NCI-H2227 (cell line): ENCODE data around the gene IPO11.
"Not testable (repeated sequence)": the region's sequence is repeated elsewhere in the genome, so short reads cannot be mapped to it uniquely, and the experiment has no call there.

ENCODE experiments used
- DNase-seq: peaks from one replicate; lab custom pipeline; 2025; ENCODE audit not compliant: unreplicated experiment; lab: John Stamatoyannopoulos, UW

The IPO11 gene

DNA sequence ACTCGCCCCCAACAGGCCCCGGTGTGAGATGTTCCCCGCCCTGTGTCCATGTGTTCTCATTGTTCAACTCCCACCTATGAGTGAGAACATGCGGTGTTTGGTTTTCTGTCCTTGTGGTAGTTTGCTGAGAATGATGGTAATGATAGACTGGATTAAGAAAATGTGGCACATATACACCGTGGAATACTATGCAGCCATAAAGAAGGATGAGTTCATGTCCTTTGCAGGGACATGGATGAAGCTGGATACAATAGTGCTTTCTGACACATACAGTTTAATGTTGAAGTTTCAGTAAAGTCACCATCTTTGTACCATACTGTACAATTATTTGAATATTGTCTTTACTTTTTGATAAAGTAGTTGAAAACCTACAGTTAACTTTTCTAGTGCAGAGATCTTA, 96.2 kb downstream of the IPO11 start:
- DNase-seq, result not testable (repeated sequence)

DNA sequence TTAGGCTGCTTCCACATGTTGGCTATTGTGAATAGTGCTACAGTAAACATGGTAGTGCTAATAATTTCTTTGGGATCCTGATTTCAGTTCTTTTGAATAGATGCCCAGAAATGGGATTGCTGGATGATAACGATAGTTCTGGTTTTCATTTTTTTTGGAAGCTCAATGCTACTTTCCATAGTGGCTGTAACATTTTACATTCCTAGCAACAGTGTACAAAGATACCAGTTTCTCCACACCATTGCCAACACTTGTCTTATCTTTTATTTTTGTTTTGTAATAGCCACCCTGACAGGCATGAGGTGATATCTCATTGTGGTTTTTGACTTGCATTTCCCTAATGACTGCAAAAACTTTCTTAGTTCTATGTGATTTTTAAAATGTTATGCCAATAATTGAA, 97.2 kb downstream of the IPO11 start:
- DNase-seq, result no peak

DNA sequence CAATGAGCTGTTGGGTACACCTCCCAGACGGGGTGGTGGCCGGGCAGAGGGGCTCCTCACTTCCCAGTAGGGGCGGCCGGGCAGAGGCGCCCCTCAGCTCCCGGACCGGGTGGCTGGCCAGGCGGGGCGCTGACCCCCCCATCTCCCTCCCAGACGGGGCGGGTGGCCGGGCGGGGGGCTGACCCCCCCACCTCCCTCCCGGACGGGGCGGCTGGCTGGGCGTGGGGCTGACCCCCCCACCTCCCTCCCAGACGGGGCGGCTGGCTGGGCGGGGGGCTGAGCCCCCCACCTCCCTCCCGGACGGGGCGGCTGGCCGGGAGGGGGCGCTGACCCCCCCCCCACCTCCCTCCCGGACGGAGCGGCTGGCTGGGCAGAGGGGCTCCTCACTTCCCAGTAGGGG, 100.5 kb downstream of the IPO11 start:
- not testable (repeated sequence) for DNase-seq

DNA sequence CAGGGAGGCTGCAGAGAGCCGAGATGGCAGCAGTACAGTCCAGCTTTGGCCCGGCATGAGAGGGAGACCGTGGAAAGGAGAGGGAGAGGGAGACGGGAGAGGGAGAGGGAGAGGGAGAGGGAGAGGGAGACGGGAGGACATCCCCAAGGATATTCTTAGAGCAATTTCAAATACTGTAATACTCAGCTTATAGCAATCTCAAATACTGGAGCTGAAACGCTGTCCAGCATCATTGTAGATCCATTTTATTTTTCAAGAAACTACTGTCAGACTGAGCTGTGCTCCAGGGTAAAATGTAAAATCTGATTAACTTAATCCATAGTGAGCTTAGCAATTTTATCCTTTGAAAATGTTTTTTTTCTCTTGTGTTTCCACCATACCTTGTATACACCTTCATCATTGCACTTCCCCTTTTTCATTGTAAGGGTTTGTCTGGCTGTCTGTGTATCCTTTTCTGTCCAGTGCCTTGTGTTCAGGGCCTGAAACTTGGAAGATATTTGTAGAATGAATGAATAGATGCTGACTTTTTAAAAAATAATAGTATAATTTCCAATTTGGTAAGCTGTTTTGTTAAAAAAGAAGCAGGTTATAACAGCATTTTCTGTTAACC, 102.1 kb downstream of the IPO11 start:
- DNase-seq, result no peak

DNA sequence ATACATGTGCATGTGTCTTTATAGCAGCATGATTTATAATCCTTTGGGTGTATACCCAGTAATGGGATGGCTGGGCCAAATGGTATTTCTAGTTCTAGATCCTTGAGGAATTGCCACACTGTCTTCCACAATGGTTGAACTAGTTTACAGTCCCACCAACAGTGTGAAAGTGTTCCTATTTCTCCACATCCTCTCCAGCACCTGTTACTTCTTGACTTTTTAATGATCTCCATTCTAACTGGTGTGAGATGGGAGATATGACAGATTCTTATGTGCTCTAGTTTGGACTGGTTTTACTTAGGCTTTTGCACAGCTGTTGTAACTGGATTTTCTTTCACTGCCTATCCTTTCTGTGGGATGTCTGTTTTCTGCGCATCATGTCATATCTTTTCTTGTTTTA, 108.2 kb downstream of the IPO11 start:
- not testable (repeated sequence) for DNase-seq

DNA sequence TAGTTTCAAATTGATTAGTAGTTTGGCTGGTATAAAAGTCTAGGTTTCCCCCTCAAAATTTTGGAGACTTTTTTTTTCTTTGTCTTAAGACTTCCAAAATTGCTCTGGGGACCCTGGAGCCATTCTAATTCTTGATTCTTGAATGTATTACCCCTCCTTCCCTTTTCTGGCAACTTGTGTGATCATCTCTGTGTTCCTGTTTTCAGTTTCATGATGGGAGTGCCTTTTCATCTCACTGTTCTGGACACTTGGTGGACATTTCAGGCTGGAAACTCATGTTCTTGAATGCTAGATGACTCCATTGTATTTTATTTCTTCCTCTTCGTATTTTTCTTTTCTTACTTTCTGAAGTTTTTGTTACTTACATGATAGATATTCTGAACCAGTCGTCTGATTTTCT, 108.8 kb downstream of the IPO11 start:
- no peak for DNase-seq

DNA sequence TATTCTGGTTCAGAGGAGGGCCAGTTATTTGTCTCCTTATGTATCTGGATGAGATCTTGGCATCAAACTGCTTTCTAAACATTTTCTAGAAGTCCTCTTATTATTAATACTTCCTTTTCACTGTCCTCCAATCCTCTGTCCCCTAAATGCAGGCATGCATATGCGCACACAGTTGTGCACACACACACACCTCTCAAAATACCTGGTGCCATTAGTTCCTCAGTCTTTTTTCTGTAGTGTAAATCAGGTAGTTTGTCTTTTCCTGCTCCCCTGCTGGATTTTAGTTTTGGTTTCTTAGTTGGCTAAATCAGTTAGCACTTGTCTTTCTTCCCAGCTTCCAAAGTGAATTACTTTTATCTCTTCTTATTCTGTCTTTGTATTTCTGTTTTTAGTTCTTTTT, 110.2 kb downstream of the IPO11 start:
- no peak for DNase-seq

DNA sequence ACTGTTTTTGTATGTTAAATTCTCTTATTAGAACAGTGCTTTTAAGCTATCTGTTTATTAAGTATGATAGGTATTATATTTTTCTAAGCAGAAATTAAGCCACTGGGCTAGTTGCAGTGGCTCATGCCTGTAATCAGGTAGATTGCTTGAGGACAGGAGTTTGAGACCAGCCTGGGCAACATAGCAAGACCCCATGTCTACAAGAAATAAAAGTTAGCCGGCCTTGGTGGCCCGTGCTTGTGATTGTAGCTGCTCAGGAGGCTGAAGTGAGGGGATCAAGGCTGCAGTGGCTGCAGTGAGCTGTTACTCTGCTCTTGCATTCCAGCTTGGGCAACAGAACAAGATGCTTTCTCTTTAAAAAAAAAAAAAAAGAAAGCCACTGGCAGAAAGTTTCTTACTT, 121.0 kb downstream of the IPO11 start:
- no peak for DNase-seq

DNA sequence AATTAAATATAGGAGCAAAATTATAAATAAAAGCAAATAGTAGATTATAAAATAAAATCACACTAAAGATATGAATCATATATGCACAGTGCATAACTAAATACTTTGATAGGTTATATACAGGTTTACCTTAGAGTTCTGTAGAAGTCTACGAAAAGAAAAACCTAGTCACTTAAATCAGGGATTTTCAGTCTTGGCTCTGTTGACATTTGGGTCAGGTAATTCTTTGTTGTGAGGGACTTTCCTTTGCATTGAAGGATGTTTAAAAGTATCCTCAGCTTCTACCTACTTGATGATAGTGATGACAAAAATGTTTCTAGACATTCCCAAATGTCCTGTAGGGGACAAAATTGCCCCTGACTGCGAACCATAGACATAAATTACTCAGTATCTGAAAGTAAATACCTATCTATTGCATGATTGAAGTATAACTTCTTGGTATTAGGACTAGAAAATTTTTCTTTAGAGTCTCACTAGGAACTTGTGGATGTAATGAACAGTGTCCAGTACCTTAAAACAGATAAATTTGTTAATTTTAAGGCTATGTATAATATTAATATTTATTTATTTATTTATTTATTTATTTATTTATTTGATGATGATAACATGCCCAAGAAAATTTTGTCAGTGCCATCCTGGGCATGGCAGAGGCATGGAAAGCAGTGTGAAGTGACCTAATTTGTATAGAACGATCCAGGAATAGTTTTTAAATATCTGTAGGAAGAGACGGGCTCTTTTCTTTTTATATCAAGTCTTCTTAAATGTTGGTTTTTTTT, 122.1 kb downstream of the IPO11 start:
- DNase-seq, result no peak

DNA sequence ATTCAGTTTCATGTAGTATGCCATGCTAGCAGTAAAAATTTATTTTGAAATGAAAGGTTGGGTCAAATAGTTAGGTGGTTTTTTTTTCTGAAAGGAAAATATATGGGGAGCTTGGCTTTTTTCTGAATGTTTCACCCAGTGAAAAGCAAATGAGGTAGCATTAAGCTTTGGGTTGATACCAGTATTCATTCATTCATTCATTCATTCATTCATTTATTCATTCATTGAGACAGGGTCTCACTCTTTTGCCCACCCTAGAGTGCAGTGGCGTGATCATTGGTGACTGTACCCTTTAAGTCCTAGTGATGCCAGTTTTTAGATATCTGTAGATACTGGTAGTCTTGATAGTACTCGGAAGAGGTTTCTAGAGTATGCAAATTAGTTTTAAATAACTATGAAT, 123.7 kb downstream of the IPO11 start:
- DNase-seq, result no peak

DNA sequence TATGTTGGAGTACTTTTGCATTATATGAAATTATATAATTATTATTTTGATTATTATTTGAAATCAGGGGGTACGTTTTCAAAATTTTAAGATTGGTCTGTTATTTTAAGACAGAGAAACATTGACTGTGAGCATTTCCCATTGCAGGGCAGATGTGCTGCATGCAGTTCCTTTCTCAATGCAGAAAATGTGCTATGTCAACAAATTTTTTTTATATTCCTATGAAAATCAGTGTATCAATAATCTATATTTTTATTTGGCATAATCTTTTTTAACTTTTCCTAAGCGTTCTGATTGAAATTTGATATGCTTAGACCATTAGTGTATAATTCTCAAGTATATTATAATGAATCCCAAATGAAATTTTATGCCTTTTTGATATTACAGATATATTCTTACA, 124.2 kb downstream of the IPO11 start:
- no peak for DNase-seq

DNA sequence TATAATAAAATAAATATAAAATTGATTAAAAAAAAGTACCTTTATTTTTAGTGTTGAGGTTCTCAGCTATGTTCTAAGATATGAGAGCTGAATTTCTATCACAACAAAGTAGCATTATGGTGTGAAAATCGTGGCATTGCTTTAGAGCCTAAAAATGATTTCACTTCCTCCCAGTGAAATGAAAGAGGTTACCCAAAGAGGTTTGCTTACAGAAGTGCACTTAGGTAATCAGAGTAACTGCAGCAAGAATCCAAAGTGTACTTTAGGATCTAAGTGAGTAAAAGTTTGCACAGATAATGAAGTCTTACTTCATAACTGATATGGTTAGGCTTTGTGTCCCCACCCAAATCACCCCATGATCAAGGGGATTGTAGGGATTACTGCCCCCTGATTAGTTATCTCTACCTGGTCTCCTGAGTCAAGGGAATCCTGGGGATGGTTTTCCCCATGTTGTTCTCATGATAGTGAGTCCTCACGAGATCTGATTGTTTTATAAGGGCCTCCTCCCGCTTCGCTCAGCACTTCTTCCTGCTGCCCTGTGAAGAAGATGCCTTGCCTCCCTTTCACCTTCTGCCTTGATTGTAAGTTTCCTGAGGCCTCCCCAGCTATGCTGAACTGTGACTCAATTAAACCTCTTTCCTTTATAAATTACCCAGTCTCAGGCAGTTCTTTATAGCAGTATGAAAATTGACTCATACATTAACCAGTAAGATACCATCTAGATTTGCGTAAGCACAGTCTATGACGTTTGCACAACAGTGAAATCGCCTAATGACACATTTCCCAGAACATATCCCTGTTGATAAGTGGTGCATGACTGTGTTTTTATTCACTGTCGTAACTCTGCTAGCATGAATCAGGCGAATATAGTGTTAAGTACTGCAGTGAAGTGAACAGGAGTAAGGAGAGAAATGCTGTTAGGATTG, 125.7 kb downstream of the IPO11 start:
- no peak for DNase-seq

DNA sequence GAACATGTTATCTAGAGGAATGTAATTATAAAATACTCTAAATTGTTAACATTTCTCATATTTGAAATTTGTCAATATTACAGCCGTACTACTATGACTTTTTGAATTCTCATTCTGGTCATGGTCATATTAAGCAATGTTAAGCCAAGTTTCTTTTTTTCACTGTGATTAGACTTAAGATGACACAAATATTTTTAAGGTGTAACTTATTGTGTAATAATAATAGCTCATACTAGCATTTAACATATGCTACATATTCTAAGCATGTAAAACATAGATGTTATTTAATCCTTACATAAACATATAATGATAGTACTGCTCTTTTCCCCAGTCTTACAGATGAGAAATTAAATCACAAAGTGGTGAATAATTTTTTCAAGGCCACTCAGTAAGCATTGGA, 130.2 kb downstream of the IPO11 start:
- no peak for DNase-seq

DNA sequence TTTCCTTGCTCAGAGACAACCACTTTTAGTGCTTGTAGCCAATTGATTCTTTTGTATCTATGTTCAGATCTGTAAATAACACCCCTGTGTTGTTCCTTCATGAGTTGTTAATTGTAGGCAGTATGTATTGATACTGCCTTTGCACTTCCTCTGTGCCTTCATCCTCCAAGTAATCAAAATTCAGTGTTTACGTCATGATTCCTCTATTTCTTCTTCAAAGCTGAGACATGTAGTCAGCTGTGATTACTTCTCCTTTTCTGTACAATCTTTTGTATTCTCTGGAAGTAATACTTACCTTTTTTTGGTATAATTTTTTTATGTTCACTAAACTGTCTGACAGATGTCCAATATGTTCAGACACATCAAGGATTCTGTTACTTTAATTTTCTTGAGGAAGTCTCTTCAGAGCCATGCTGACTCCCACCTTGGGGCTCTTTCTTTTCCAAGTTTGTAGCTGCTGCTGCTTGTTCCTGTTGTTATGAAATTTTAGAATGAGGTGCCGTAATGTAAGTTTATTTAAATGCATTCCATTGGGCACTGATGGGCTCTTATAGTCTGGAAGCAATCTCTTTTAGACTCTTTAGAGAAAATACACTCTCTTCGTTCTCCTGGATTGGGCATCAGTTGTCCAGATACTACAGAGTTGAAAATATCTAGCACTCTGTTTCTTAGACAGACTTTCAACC, 135.5 kb downstream of the IPO11 start:
- no peak for DNase-seq

DNA sequence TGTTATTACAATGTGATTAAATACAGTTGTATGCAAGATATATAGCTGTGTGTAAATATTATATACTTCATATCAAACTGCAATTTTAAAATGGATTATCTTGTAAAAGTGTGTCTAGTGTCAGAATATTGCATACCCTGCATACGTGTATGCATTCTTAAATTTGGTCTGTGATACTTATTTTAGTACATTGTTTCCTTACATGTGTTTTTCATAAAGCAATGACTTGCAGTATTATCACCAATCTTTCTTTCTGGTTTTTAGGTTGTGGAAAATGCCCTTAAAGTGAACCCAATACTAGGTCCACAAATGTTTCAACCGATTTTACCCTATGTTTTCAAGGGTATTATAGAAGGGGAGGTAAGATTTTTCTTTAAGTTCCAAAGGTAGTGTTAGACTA, 137.5 kb downstream of the IPO11 start:
- DNase-seq, result no peak

DNA sequence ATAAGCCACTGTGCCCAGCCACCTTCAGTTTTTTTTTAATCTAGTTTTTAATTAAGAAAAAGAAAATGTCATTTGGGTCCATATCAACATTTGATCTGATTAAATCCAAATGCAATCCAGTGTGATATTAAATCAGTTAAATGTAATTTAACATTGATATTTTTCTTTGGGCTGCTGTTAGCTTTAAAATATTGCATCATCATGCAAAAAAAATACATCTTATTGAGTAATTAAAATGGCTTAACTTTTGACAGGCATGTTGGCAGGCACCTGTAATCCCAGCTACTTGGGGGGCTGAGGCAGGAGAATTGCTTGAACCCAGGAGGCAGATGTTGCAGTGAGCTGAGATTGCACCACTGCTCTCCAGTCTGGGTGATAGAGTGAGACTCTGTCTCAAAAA, 143.4 kb downstream of the IPO11 start:
- DNase-seq, result no peak

DNA sequence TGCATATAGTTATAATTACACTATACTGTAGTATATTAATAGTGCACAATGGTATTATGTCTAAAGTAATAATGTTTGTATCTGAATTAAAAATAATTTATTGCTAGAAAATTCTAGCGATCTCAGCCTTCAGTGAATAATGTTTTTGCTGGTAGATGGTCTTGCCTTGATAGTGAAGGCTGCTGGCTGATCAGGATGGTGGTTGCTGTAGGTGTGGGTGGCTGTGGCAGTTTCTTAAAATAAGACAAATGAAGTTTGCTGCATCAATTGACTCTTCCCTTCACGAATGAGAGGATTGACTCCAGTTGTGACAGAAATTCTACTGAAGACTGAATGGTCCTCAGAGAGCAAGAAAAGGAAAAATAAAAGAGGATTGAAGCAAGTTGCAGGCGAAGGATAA, 146.4 kb downstream of the IPO11 start:
- DNase-seq, result no peak

DNA sequence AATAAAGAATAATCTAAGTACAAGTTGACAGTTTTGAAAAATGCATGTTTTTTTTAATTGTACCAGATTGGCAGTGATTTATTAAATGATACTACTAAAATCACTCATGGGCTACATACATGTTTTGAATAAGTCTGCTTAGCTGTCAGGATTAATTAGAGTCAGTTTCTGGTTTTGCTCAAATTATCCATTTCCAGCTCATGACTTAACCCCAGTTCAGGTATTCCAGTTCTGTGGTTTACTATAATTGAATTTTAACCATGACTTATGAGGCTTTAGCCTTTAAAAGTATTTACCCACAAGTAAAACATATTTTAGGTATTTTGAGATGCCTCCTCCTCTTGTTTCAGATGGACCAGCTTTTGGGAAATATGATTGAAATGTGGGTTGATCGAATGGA, 148.2 kb downstream of the IPO11 start:
- DNase-seq, result no peak

DNA sequence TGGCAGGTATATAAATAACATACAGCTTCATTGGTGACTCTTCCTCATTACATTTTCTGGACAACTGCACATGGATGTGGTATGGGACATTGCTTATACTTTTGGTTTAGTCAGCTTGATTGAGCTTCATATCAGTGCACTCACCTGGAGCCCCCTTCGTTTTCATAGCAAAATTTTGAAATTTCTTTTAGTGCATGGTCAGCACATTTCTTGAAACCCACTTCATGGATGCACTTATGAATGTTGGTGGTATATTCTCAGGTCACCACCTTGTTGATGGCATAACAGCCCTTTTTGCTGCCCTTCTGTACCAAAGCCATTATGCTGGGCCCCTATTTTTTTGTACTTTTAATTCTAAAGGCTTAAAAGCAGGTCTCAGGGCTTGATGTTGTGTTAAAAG, 149.3 kb downstream of the IPO11 start:
- no peak for DNase-seq

DNA sequence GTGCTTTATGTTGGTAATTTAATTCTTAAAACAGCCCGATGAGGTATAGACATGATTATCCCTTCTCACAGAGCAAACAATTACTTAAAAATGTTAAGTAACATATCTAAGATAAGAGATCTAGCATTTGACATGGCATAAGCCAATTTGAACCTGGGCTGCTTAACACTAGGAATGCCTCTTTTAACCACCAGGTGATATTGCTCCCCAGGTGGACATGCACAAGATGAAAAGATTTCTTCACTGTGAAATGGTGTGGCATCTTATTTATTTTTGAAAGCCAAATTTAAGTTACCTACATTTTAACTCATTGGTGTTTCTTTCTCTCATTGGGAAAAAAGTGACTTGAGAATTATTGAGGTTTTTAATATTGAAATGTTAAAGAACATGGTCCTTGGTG, 150.3 kb downstream of the IPO11 start:
- DNase-seq, result no peak

DNA sequence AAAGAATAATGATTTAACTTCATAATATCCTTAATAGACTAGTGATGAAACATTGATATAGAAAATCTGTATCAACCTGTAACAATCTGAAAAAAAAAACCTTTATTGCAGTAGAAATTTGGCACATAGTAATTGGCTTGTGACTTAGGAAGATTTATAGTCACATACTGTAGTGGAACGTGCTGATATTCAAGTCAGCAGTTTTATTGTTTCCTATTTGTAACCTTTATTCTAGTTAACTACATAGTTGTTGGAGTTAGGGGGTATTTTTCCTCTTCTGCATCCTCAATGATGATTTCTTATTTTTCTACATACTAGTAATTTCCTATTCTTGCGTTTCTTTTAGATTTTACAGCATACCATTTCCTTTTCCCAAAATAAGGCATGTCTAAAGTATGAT, 151.5 kb downstream of the IPO11 start:
- no peak for DNase-seq
